Activated CD4-positive, alpha-beta T cell treated with anti-CD3 and anti-CD28 coated beads, Interleukin-2, amount 10 ng/mL, durations not matched to agents 7 days and 5 days (primary cell): ENCODE results near the gene ZG16. TPM values are rescaled to one million over a fixed set of nuclear protein-coding genes. Genes with fewer than 3 reads are reported as not detected.
"Not testable (repeated sequence)": the region's sequence is repeated elsewhere in the genome, so short reads cannot be mapped to it uniquely, and the experiment has no call there.

Experiments
- CTCF ChIA-PET: fragments of 350-600 bp; sonication (Branson Sonifier 250); formaldehyde crosslinking; loops from one replicate; lab custom pipeline; 2021; ENCODE audit warnings: antibody characterized with exemption; lab: Charles Lee
- POLR2A ChIA-PET: fragments of 350-600 bp; sonication (Branson Sonifier 250); formaldehyde crosslinking; loops from one replicate; lab custom pipeline; 2021; ENCODE audit warnings: antibody characterized with exemption; lab: Charles Lee
- DNase-seq: peaks from one replicate; pipeline ENCODE4 v3.0.0-alpha.2; 2020
- H3K27ac Mint-ChIP-seq: one replicate; pipeline ENCODE4 v1.8.0; 2021; ENCODE audit warnings: mild to moderate bottlenecking, moderate library complexity, mixed read lengths
- H3K27me3 Mint-ChIP-seq: one replicate; pipeline ENCODE4 v1.8.0; 2021; ENCODE audit warnings: mixed read lengths
- H3K36me3 Mint-ChIP-seq: one replicate; pipeline ENCODE4 v1.8.0; 2021; ENCODE audit warnings: low read depth, mixed read lengths
- H3K4me1 Mint-ChIP-seq: one replicate; pipeline ENCODE4 v1.8.0; 2021; ENCODE audit warnings: mixed read lengths
- H3K4me3 Mint-ChIP-seq: one replicate; pipeline ENCODE4 v1.8.0; 2021; ENCODE audit warnings: mild to moderate bottlenecking, moderate library complexity, mixed read lengths
- H3K9me3 Mint-ChIP-seq: one replicate; pipeline ENCODE4 v1.8.0; 2021; ENCODE audit warnings: mixed read lengths
- total RNA-seq, 2 experiments: library from RNA; stranded (reverse); gene quantifications; one replicate each; pipeline ENCODE4 v1.2.3, GENCODE V29; 2021

The ZG16 gene
- total RNA-seq, 2 experiments from 2014 or later = not detected

DNA sequence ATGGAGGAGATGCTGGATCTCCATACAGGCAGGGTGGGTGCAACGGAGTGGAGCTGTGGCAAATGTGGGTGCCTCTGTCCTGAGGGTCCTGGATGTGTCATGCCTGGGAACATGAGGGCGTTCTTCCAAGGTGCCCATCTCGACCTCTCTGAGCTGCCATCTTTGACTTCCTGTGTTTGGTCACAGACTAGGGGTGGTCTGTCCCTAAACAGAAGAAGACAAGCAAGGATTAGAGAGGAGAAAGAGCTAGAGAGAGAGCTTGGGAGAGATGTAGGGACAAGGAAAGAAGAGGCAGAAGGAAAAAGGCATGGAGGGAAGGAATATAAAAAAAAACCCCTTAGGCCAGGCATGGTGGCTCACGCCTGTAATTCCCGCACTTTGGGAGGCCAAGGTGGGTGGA lies 3.3 kb upstream of the ZG16 start:
- POLR2A ChIA-PET = no interaction called here
- Mint-ChIP-seq H3K9me3 (no peaks in the 10 kb centered on the region), H3K36me3 (peaks cover 2% of the 10 kb centered on the region), H3K27ac (no peak overlapping the region), H3K4me1 (peaks cover 12% of the 10 kb centered on the region), H3K4me3 (no peak overlapping the region), H3K27me3 (peaks cover 9% of the 10 kb centered on the region)
- DNase-seq = no peak
- CTCF ChIA-PET = interaction anchor here (0.7 to 1.0 kb wide), 3 partner anchors 14 to 353 kb away, joined by 3 to 8 read pairs (median 3); partner anchors contain the start of gene KIF22

DNA sequence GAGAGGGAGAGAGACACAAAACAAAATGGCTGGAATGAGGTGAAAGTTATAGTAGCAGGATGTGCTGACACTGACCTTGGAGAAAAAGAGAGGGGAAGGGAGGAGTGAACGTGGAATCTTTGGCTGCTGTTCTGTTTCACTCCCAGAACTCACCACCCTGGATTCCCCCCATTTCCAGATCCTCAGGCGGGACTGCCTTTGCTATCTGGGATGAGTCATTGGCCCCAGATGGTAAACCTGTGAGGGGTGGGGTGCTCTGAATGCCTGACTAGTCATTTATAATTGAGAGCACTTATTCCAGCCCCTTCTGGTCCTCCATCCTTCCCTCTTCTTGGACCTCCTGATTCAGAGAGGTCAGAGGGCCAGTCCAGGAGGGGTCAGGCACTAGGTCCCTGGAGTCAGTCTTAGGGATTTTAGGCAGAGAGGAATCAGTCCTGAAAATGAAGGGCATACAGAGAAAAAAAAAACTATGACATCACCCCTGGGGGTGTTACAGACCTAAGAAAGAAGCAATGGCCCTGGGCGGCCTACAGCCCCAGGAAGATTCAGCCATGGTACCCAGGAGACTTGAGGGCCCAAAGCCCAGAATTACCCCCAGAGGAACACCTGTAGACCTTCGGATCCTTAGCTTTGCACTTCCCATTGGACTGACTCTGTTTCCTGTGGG lies 2.2 kb upstream of the ZG16 start:
- H3K9me3 Mint-ChIP-seq = no peaks in the 10 kb centered on the region
- peaks cover 8% of the 10 kb centered on the region for H3K4me1 Mint-ChIP-seq
- H3K27me3 Mint-ChIP-seq = peaks cover 10% of the 10 kb centered on the region
- no peak overlapping the region for H3K4me3 Mint-ChIP-seq
- H3K27ac Mint-ChIP-seq = no peak overlapping the region
- ChIA-PET CTCF (interaction anchor here (1.0 to 1.5 kb wide), 2 partner anchors 15 to 18 kb away, joined by 3 to 8 read pairs; partner anchors contain the start of gene KIF22), POLR2A (no interaction called here)
- no peak for DNase-seq
- H3K36me3 Mint-ChIP-seq = peaks cover 2% of the 10 kb centered on the region

DNA sequence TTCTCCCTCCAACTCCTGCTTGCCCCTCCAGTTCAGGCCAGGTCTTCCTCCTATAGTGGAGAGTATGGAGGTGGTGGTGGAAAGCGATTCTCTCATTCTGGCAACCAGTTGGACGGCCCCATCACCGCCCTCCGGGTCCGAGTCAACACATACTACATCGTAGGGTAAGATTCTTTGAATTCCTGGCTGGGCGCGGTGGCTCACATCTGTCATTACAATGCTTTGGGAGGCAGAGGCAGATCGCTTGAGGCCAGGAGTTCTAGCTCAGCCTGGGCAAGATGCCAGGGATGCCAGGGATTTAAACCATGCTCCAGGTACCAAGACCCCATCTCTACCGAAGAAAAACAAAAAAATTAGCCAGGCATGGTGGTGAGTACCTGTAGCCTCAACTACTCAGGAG lies 1.4 kb downstream of the ZG16 start:
- H3K27ac Mint-ChIP-seq = no peak overlapping the region
- H3K27me3 Mint-ChIP-seq = peaks cover 14% of the 10 kb centered on the region
- CTCF ChIA-PET = interaction anchor here (1.4 to 4.8 kb wide), 2 partner anchors 11 kb away, joined by 5 to 20 read pairs; partner anchors contain the start of gene KIF22
- peaks cover 2% of the 10 kb centered on the region for H3K36me3 Mint-ChIP-seq
- DNase-seq = no peak
- peaks cover 4% of the 10 kb centered on the region for H3K9me3 Mint-ChIP-seq
- no peak overlapping the region for H3K4me3 Mint-ChIP-seq
- H3K4me1 Mint-ChIP-seq = peaks cover 15% of the 10 kb centered on the region
- POLR2A ChIA-PET = no interaction called here

DNA sequence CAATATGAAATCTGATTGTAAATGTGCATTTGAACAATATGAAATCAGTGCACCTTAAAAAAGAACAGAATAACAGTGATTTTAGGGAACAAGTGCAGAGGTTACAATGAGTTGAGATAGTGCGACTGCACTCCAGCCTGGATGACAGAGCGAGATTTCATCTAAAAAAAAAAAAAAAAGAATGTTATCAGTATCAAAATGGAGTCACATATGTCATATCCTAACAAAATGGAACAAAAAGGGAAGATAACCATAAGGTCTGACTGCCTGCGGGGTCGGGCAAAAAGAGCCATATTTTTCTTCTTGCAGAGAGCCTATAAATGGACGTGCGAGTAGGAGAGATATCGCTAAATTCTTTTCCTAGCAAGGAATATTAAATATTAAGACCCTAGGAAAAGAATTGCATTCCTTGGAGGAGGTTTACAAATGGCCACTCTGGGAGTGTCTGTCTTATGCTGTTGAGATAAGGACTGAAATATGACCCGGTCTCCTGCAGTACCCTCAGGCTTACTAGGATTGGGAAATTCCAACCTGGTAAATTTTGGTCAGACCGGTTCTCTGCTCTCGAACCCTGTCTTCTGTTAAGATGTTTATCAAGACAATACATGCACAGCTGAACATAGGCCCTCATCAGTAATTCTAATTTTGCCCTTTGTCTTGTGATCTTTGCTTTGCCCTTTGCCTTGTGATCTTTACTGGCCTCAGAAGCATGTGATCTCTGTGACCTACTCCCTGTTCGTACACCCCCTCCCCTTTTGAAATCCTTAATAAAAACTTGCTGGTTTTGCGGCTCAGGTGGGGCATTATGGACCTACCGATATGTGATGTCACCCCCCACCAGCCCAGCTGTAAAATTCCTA lies 5.3 kb downstream of the ZG16 start:
- H3K36me3 Mint-ChIP-seq, H3K4me3 Mint-ChIP-seq, H3K27ac Mint-ChIP-seq, DNase-seq, POLR2A ChIA-PET, H3K27me3 Mint-ChIP-seq, H3K9me3 Mint-ChIP-seq: not testable (repeated sequence)
- H3K4me1 Mint-ChIP-seq = peaks cover 26% of the 10 kb centered on the region
- CTCF ChIA-PET = interaction anchor here (0.5 to 1.4 kb wide), 2 partner anchors 49 to 224 kb away, joined by 3 to 5 read pairs; no protein-coding TSS in a partner anchor

DNA sequence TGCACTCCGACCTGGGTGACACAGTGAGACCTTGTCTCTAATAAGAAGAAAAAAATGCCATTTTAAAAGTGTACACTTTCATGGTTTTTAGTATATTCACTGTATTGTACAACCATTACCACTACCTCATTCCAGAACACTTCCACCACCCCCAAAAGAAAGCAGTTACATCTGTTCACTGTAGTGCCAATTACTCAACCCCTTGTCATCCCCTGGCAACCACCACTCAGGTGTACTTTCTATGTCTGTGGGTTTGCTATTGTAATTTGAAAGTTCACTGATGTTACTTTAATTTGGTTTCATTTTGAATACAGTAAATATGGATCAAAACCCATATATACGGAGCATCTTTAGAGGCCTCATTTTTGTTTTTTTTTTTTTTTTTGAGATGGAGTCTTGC lies 6.1 kb downstream of the ZG16 start:
- H3K27ac Mint-ChIP-seq = peak overlapping the region; percentile 80
- no peaks in the 10 kb centered on the region for H3K36me3 Mint-ChIP-seq
- H3K27me3 Mint-ChIP-seq = peaks cover 5% of the 10 kb centered on the region
- DNase-seq = peak; percentile 48
- CTCF ChIA-PET = interaction anchor here (0.5 to 2.5 kb wide), 15 partner anchors 11 to 223 kb away, joined by 3 to 25 read pairs (median 5); partner anchors contain the start of gene C16orf54
- H3K9me3 Mint-ChIP-seq = peaks cover 4% of the 10 kb centered on the region
- POLR2A ChIA-PET = no interaction called here
- H3K4me3 Mint-ChIP-seq = no peak overlapping the region
- H3K4me1 Mint-ChIP-seq = peaks cover 28% of the 10 kb centered on the region

DNA sequence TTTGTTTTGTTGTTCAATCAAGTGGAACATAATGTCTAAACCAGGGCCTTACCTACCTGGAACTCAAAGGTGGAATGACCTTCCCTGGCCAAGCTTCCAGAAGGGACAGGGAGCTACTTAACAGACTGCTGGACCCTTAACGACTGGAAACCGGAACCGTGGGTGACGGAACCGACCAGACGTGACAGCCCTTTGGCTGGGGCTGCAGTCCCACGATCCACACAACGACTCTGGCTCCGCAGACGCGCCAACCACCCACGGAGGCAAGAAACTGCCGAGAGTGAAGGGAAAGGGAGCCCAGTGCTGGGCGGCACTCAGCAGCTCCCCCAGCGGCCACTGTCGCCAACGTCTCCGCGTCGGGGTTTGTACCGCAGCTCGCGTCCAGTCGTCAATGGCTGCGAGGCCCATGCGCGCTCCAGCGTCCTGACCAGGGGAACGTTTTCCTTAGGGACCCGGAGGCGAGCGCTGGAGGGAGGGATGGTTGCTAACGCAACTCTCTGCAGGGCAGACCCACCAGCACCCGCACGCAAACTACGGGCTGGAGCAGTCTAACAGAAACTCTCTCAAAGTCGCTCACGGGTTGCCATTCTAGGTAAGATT lies 6.9 kb downstream of the ZG16 start:
- Mint-ChIP-seq H3K27me3 (peaks cover 5% of the 10 kb centered on the region), H3K27ac (peak overlapping the region; percentile 80), H3K36me3 (no peaks in the 10 kb centered on the region), H3K4me1 (peaks cover 33% of the 10 kb centered on the region), H3K9me3 (peaks cover 4% of the 10 kb centered on the region), H3K4me3 (no peak overlapping the region)
- ChIA-PET POLR2A (no interaction called here), CTCF (interaction anchor here (0.6 to 2.5 kb wide), 24 partner anchors 9 to 223 kb away, joined by 3 to 25 read pairs (median 4); partner anchors contain the start of genes C16orf54 and PAGR1)
- peak; percentile 71 for DNase-seq

DNA sequence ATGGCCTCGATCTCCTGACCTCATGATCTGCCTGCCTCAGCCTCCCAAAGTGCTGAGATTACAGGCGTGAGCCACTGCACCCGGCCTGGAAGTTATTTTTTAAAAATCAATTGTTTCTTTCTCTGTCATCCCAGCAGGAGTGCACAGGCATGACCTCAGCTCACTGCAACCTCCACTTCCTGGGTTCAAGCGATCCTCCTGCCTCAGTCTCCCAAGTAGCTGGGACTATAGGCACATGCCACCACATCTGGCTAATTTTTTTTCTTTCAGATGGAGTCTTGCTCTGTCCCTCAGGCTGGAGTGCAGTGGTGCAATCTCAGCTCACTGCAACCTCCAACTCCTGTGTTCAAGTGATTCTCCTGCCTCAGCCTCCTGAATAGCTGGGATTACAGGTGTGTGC lies 9.1 kb downstream of the ZG16 start:
- H3K27me3 Mint-ChIP-seq, DNase-seq, H3K9me3 Mint-ChIP-seq, H3K4me3 Mint-ChIP-seq, POLR2A ChIA-PET: not testable (repeated sequence)
- Mint-ChIP-seq H3K4me1 (peaks cover 38% of the 10 kb centered on the region), H3K27ac (peak overlapping the region; percentile 54), H3K36me3 (peaks cover 13% of the 10 kb centered on the region)
- CTCF ChIA-PET = interaction anchor here (0.6 to 1.7 kb wide), 2 partner anchors 17 to 141 kb away, joined by 3 to 5 read pairs; no protein-coding TSS in a partner anchor

DNA sequence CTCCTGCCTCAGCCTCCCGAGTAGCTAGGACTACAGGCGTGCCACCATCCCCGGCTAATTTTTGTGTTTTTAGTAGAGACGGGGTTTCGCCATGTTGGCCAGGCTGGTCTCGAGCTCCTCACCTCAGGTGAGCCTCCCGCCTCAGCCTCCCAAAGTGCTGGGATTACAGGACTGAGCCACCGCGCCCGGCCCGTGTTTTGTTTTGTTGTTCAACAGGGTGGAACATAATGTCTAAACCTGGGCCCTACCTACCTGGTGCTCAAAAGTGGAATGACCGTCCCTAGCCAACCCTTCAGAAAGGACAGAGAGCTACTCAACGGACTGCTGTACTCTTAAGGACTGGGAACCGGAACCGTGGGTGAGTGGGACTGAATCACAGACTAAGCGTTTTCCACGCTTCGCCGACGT lies 11.7 kb downstream of the ZG16 start:
- Mint-ChIP-seq H3K9me3 (no peaks in the 10 kb centered on the region), H3K36me3 (peaks cover 30% of the 10 kb centered on the region), H3K4me1 (peaks cover 50% of the 10 kb centered on the region), H3K27ac (peak overlapping the region; percentile 98), H3K27me3 (no peaks in the 10 kb centered on the region), H3K4me3 (peak overlapping the region; percentile 99)
- POLR2A ChIA-PET = interaction anchor here (0.6 to 2.1 kb wide), 4 partner anchors 15 to 88 kb away, joined by 3 to 9 read pairs (median 6); no protein-coding TSS in a partner anchor
- no peak for DNase-seq
- CTCF ChIA-PET = interaction anchor here (0.5 to 3.5 kb wide), 28 partner anchors 9 to 302 kb away, joined by 3 to 46 read pairs (median 4); partner anchors contain the start of genes MVP, PAGR1, TBX6 and TMEM219

DNA sequence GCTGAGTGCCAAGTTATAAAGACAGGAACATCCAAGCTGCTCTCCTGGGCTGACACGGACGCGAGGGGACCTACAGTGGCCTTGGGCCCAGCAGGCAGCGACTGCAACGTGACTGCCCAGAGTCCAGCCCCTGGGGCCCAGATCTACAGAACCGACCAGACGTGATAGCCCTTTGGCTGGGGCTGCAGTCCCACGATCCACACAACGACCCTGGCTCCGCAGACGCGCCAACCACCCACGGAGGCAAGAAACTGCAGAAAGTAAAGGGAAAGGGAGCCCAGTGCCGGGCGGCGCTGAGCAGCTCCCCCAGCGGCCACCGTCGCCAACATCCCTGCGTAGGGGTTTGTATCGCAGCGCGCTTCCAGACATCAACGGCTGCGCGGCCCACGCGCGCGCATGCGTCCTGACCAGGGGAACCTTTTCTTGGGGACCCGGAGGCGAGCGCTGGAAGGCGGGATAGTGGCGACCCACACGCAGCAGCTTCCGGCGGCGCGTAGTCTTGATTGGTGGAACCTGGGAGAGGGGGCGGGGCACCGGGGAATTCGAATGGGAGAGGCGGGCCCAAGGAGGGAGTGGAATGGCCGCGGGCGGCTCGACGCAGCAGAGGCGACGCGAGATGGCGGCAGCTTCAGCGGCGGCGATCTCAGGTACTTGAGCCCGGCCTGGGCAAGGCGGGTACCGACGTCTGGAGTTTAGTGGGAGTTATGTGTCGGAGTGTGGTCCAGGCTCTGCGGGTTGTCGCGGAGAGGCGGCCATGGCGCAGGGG lies 12.3 kb downstream of the ZG16 start, which contains the start of gene KIF22:
Gene KIF22, plus strand, starts transcription at position 569 of the 766 bp plus-strand sequence. Its CDS starts 9 bp downstream, at position 578.
- POLR2A ChIA-PET = interaction anchor here (0.6 to 2.1 kb wide), 4 partner anchors 14 to 28 kb away, joined by 3 to 9 read pairs (median 6); no protein-coding TSS in a partner anchor
- DNase-seq = peak; percentile 100
- Mint-ChIP-seq H3K4me3 (peak within 1 kb of the TSS; percentile 99), H3K27me3 (no peaks in the 10 kb centered on the region), H3K36me3 (peaks cover 35% of the 10 kb centered on the region), H3K27ac (peak within 1 kb of the TSS; percentile 98), H3K4me1 (peaks cover 50% of the 10 kb centered on the region), H3K9me3 (no peaks in the 10 kb centered on the region)
- CTCF ChIA-PET = interaction anchor here (0.5 to 3.5 kb wide), 37 partner anchors 8 to 301 kb away, joined by 3 to 46 read pairs (median 4); partner anchors contain the start of genes MVP, PAGR1, TBX6 and TMEM219

DNA sequence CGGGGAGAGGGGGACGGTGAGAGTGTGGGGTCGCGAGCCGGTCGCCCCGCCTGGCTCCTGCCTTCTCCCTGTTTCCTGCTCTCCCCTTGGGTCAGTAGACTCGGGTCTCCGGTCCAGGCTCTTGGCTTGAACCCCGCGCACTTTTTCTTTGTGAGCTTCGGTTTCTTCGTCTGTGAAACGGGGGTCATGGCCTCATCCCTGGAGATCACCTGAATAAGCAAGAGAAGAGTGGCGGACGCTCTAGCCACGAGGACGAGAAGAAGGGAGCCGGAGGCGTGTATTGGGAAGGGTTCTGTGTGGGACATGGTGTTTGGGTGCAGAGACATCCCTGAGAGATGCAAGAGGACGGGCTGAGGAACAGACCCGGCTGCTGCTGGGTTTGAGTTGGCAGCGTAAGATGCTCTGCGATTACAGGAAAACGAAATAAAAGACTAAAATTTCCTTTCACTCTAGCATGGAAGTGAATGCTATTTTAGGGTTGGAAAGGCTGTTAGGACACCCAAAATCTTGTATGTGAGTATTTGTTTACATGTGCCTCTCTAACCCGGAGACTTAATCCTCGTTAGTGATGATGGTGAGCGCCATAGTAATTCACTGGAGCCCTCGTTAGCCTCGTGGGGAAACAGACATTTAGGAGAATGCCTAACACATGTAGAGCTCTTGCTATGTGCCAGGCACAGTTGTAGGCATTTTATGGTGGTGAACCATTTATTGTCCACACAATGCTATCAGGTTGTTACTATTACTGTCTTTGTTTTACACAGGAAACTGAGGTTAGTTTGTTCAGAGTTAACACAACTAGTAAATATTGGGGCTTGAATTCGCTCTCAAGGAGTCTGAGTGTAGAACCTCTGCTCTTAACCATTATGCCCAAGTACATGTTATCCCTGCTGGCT lies 13.1 kb downstream of the ZG16 start:
- Mint-ChIP-seq H3K27me3 (no peaks in the 10 kb centered on the region), H3K4me1 (peaks cover 49% of the 10 kb centered on the region), H3K27ac (peak overlapping the region; percentile 98), H3K4me3 (peak overlapping the region; percentile 99), H3K36me3 (peaks cover 42% of the 10 kb centered on the region), H3K9me3 (no peaks in the 10 kb centered on the region)
- DNase-seq = no peak
- POLR2A ChIA-PET = interaction anchor here (0.6 to 2.1 kb wide), 3 partner anchors 13 to 29 kb away, joined by 3 to 9 read pairs (median 9); no protein-coding TSS in a partner anchor
- CTCF ChIA-PET = interaction anchor here (0.5 to 3.5 kb wide), 29 partner anchors 7 to 301 kb away, joined by 3 to 46 read pairs (median 4); partner anchors contain the start of genes MVP, PAGR1, TBX6 and TMEM219
